Glomerular visceral epithelial cell (primary cell): ENCODE measurements around the gene DCAF11.
A peak's percentile ranks its signal among the peaks of the same experiment; 100 is the strongest.

Experiments used
- DNase-seq: peaks from one replicate; pipeline ENCODE4 v3.0.0-alpha.2; 2016; ENCODE audit errors: extremely low spot score

Gene DCAF11

DNA sequence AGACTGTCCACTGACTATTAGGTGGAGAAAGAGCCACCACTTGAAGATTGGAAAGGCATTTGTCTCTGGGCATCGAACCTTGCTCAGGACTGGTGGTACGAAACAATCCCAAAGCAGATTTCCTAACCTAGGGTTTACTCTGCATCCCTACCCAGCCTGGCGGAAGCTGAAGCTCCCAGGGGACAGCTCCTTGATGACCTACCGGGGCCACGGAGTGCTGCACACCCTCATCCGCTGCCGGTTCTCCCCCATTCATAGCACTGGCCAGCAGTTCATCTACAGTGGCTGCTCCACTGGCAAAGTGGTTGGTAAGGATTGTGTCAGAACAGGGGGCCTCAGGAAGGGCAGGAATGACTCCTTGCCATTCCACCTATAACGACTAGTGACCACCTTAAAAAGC, 6.6 kb downstream of the DCAF11 start:
- no peak for DNase-seq

DNA sequence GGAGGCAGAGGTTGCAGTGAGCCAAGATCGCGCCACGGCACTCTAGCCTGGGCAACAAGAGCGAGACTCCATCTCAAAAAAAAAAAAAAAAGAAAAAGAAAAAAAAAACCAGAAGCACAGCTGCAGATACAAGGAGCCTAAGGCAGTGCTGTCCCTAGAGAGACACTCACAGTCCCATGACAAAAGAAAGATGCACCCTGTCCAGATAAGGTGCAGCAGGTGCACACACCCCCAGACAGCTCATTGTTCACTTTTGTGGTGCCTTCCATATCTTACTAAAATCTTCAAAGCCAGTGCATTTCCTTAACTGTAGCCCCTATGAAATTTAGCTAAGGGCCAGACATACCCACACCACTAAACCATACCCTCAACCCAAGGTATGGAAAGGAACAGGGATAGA, 7.8 kb downstream of the DCAF11 start:
- no peak for DNase-seq

DNA sequence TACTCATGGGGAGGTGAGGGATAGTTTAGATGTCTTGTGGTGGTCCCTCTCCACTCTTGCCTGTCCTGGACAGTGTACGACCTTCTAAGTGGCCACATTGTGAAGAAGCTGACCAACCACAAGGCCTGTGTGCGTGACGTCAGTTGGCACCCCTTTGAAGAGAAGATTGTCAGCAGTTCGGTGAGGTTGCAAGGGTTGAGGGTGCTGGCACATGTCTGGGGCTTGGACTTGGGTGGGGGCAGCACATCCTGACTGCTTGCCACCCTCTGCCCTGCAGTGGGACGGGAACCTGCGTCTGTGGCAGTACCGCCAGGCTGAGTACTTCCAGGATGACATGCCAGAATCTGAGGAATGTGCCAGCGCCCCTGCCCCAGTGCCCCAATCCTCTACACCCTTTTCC, 8.3 kb downstream of the DCAF11 start:
- no peak for DNase-seq

DNA sequence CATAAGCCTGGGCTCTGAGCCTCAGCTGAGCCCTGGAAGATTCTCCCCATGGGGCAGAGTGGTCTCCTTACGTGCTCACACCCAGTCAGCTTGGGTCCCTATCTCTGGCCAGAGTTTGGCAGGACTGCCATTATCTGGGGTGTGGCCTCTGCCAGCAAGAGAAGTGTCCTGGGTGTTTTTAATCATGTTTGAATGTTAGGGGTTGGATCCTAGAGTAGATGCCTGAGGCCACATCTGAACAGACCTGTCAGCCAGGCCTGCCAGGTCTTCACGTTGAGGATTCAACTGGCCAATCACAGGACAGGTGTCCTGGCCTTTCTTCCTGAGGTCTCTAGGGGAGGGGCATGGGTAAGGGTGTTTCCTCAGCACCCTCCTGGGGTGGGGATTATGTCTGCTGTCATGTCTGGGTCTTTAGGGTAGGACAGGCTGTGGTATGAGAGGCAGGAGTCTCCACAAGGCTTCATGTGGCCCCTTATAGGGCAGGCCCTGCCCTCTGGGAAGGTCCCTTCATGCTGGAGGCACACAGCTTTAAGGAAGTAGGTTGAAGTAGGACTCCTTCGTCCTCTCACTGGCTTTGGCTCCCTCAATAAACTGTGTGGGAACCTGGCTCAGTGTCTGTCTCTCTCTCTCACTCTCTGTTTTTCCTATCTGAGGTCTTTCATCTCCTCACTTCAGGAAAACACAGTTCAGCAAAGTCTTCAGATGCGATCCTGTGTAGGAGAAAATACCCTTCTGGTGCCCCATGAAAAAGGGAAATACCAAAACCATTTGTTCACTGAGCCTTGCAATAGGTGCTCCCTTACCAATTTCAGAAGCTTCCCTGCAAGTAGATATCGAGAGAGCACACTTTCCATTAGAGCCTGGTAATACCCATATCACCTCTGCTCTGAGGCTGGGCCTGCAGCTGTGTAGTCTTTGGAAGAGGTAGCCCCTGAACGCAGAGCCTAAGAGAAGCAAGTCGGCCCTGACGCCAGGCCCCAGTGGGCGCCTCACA, 9.1 kb downstream of the DCAF11 start:
- no peak for DNase-seq

DNA sequence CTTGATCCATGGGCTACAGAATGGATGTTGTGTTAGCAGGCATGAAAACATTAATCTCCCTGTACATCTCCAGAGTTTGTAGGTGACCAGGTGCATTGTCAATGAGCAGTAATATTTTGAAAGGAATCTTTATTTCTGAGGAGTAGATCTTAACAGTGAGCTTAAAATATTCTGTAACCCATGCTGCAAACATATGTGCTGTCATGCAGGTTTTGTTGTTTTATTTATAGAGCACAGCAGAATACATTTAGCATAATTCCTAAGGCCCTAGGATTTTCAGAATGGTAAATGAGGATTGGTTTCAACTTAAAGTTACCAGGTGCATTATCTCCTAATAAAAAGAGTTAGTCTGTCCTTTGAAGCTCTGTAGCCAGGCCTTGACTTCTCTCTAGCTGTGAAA, 12.4 kb downstream of the DCAF11 start:
- DNase-seq = no peak

DNA sequence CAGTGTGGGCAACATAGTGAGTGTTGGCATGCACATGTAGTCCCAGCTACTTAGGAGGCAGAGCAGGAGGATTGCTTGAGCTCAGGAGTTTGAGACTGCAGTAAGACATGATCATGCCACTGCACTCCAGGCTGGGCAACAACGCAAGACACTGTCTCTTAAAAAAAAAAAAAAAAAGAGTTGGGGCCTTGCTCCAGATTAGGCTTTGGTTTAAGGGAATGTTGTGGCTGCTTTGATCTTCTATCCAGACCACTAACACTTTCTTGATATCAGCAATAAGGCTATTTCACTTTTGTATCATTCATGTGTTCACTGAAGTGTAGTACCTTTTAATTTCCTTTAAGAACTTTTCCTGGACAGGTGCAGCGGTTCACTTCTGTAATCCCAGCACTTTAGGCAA, 13.1 kb downstream of the DCAF11 start:
- no peak for DNase-seq

DNA sequence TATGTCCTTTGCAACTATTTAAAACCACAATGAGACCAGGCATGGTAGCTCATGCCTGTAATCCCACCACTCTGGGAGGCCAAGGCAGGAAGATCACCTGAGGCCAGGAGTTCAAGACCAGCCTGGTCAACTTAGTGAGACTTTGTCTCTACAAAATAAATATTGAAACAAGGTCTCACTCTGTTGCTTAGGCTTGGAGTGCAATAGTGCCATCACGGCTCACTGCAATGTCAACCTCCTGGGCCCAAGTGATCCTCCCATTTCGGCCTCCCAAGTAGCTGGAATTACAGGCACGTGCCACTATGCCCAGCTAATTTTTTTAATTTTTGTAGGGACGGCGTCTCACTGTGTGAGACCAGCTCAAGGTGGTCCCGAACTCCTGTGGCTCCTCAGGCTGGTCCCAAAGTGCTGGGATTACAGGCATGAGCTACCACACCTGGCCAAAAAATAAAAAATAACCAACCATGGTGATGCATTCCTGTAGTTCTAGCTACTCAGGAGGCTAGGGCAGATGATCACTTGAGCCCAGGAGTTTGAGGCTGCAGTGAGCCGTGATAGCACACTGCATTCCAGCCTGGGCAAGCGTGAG, 14.9 kb downstream of the DCAF11 start:
- no peak for DNase-seq

DNA sequence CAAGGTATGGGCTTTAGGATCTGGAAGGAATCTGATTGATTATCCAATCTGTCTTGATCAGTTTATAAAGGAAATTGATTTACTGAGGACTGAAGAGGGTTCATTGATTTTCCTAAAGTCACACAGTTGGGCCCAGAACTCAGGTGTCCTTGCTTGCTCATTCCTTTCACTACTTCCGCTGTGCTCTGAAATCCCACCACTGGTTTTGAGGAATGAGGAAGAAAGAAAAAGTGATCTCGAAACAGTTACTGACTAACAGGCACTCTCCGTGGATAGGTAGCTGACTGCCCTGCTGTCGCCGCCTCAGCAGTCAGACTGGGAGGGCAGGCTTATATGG, 15.8 kb downstream of the DCAF11 start, which contains the start of gene FITM1:
TSS of gene FITM1 (plus strand) at position 280 of the 337 bp plus-strand sequence. CDS start 905 bp downstream, outside the sequence.
- DNase-seq = no peak

DNA sequence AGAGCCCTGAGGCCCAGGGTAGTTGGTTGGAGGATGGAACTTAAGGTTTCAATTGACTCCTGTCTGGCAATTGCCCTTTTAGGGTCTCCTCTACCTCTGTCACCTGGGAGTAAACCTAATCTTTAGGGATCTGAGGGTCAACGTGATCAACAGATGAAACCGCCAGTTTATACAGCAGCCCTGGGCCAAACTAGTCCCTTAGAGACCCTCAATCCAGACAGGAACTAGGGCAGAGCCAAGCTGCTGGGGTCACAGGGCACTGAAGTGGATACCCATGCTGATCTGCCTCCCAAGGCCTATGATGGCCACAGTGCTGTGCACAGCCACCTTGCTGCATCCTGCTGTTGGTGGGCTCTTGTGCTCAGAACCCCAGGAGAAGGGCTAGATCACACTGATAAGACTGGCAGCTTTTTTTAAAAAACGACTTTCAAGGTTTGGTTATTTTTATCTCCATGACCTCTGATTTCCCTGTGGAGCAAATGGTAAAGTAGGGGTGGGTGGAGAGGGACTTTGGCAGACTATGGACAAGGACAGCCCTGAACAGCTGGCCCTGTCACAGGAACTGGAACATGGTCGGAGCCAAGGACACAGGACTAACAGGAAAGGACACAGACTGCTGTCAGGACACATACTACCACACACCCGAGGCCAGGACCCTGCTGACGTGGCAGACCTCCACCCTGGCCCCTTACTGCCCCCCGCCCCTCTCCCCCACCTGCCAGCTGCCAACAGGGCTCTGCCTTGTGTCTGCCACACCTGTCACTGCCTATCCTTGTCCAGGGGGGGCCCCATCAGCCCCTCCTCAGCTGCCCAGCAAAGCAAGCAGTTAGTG, 16.4 kb downstream of the DCAF11 start:
- no peak for DNase-seq

DNA sequence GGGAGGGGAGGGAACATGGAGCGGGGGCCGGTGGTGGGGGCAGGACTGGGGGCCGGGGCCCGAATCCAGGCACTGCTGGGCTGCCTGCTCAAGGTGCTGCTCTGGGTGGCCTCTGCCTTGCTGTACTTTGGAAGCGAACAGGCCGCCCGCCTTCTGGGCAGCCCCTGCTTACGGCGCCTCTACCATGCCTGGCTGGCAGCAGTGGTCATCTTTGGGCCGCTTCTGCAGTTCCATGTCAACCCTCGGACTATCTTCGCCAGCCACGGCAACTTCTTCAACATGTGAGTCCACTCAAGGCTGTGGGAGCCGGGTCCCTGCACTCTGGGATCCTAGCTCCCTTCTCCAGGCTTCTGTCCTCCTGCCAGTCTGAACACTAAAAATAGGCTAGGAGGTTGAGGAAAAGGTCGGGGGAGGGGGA, 17.0 kb downstream of the DCAF11 start:
- DNase-seq = no peak

DNA sequence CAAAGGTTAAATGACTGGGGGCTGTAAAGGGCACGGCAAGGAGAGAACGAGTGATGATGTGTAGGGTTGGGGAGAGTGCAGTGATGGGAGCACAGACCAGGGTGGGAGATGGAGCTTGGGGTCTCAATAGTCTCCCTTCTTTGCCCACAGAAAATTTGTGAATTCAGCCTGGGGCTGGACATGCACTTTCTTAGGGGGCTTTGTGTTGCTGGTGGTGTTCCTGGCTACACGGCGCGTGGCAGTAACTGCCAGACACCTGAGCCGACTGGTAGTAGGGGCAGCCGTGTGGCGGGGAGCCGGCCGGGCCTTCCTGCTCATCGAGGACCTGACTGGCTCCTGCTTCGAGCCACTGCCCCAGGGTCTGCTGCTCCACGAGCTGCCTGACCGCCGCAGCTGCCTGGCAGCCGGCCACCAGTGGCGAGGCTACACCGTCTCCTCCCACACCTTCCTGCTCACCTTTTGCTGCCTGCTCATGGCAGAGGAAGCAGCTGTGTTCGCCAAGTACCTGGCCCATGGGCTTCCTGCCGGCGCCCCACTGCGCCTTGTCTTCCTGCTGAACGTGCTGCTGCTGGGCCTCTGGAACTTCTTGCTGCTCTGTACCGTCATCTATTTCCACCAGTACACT, 17.6 kb downstream of the DCAF11 start:
- DNase-seq = no peak

DNA sequence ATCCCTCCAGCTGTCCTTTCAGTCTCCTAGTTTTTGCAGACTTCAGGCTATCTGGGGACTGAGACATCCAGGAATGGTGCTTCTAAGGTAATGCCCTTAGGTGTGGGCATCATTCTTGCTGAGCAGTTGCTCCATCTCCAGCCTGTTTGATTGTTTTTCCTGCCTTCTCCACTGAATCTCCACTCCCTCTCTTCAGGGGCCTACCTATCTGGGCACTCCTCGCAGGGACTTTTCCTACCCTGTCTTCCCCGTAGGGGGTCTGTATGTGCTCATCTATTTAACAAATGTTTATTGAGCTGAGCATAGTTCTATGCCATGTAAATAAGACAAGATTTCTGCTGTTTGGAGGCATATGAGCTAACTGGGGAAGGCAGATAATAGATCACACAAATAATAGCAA, 18.4 kb downstream of the DCAF11 start:
- DNase-seq = no peak

DNA sequence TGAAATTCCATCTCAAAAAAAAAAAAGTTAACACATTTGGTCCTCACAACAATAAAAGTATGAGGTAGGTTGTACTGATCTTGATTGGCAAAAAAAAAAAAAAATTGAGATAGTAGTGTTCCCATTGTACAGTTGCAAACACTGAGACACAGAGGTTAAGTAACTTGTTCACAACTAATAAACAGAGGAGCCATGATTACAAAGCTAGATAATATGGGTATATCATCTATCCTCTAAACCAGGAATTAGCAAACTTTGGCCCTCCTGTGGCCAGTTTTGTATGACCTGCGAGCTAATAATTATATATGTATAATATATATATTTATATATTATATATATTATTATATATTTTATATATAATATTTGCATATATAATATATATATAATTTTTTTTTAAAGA, 19.2 kb downstream of the DCAF11 start:
- DNase-seq = no peak

DNA sequence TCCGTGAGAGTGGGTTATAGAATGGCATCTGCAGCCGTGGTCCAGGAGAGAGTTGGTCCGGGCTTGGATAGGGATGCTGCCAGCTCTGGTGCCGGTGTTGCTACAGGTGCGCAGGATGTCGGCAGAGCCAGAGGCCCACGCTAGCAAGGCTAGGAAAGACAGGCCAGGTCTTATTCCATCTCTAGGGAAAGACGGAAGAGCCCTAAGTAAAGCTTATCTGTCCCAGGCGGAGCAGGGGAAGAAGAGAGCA, 20.9 kb downstream of the DCAF11 start:
- no peak for DNase-seq

DNA sequence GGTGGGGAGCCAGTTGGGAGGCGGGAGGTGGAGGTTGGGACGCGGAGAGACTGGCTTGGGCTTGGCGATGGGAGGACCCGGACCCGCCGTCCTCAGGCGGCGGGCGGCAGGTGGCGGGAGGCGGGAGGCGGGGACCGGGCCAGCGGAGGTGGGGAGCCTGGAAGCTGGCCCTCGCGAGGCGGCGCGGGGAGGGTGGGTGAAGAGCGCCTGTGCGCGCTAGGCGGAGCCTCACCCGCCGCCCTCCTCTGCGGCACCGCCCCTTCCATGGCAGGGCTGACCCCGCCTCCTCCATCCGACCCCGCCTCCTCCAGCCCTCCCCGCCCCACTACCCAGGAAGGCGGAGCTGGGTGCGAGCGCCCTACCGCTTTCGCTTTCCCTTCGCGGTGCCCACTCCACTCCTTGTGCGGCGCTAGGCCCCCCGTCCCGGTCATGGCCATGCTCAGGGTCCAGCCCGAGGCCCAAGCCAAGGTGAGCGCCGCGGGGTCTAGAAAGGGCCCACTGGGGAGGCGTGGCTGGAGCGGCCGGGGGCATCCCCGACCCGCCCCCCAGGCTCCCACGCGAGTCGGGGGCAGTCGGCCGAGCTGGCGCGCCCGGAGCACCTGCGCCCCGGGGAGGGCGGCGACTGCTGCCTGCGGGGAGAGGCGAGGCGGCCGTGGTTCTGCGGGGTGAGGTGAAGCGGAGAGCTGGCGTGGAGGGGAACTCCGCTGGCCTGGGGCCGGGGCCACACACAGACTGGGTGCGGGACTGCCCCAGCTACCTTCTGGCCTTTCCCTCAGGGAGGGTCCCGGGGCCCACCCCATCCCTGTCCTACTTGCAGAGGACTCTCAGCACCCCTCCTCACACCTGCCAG, 21.5 kb downstream of the DCAF11 start, which contains the start of gene PSME1:
TSS of gene PSME1 (plus strand) at position 361 of the 850 bp plus-strand sequence. CDS start at position 430, 69 bp downstream.
- peak; percentile 94 for DNase-seq

DNA sequence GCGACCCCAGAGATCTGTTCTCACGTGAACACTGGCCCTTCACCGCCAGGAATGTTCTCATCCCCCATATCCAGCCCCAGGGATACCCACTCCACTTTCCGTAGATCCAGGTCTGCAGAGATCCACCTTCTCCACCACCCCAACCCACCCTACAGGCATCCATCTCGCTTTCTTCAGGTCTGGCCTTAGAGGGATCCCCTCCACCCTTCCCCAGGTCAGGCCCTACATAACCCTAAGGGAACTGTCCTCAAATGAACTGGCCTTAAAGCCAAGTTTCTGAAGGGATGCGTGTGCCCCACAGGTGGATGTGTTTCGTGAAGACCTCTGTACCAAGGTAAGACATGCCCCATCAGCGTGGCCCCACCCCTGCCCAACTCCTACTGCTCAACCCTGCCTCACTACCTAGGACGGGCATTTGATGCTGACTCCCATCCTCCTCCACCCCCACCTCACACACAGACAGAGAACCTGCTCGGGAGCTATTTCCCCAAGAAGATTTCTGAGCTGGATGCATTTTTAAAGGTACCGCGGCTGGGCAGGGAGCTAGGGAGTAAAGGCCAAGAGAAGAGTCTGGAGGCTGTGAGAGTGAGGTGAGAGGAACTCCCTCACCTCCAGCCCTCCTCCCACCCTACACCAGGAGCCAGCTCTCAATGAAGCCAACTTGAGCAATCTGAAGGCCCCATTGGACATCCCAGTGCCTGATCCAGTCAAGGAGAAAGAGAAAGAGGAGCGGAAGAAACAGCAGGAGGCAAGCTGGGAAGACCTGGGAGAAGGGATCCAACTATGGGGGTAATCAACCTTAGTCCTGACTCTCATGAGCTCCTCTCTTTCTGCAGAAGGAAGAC, 22.3 kb downstream of the DCAF11 start:
- peak; percentile 10 for DNase-seq

DNA sequence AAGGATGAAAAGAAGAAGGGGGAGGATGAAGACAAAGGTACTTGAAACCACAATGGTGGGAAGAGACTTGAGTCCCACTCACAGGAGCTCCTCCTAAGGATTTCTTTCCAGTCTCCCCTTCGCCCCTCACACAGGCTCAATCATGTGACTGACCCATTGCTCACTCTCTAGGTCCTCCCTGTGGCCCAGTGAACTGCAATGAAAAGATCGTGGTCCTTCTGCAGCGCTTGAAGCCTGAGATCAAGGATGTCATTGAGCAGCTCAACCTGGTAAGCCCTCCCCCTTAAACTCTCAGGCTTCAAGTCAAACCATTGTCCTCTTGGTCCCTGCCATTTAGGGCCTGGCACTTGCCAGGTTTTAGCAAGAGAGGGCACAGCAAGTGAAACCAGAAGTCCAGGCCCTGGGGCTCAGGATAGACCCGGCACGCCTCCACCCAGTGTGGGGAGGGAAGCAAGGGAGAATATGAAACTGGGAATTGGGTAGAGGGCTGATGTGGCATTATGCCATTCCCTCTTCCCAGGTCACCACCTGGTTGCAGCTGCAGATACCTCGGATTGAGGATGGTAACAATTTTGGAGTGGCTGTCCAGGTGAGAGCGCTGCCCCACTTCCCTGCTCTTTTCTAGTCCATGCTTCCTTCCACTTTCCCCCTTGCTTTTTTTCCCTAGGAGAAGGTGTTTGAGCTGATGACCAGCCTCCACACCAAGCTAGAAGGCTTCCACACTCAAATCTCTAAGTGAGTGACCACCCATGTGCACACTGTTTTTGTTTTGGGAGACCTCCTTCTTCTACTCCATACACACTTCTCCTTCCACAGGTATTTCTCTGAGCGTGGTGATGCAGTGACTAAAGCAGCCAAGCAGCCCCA, 23.2 kb downstream of the DCAF11 start:
- no peak for DNase-seq

DNA sequence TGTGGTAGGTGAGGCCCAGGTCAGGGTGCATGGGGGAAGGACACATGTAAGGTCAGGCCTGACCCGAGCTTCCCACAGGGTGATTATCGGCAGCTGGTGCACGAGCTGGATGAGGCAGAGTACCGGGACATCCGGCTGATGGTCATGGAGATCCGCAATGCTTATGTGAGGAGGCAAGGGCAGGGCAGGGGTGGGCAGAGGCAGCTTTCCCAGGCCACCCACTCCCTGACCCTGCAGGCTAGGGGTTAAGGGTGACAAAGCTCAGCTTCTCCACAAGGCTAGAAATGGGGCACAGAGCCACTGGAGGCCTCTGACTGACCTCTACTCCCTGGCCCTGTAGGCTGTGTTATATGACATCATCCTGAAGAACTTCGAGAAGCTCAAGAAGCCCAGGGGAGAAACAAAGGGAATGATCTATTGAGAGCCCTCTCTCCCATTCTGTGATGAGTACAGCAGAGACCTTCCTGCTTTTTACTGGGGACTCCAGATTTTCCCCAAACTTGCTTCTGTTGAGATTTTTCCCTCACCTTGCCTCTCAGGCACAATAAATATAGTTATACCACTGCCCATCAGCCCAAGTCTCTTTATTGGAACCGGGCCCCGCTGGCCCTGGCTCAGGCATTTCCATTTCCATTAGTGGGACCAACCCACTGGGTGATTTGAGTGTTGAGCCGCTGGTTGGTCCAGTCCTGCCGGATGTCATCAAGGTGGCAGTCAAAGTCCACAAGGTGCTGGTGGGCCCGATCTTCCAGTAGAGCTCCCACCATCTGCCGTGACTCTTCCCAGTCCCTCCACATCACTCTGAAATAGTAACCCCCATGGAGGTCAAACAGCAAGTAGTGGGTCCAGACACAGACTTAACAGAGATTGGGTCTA, 24.1 kb downstream of the DCAF11 start:
- no peak for DNase-seq
